ENCODE results near the gene CDYL.

Gene CDYL

DNA sequence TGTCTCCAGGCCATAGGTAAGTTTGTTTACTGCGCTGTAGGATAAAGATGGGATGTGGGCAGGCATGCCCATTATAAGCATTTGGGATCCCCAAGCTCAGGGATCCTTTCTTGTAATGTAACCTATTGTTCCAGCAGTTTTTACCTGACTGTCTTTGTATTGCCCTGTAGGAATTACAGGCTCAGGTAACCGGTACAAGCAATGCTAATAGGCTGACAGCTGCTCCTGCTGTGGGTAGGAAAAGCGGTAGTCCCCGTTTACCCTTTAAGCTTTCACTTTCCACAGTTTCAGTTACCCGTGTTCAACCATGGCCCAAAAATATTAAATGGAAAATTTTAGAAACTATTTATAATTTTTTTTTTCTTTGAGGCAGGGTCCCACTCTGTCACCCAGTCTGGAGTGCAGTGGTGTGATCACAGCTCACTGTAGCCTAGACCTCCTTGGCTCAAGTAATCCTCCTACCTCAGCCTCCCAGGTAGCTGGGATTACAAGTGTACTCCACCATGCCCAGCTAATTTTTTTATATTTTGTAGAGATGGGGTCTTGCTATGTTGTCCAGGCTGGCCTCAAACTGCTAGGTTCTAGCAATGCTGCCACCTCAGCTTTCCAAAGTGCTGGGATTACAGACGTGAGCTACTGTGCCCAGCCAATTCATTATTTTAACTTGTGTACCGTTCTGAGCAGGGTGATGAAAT, 108.6 kb downstream of the CDYL start:
- no peak for DNase-seq (ENCODE audit: low spot score)

GRCh38 chr6:4885341-4885933, 109.2 kb downstream of the CDYL start:
- no peak for DNase-seq (ENCODE audit: low spot score)

DNA sequence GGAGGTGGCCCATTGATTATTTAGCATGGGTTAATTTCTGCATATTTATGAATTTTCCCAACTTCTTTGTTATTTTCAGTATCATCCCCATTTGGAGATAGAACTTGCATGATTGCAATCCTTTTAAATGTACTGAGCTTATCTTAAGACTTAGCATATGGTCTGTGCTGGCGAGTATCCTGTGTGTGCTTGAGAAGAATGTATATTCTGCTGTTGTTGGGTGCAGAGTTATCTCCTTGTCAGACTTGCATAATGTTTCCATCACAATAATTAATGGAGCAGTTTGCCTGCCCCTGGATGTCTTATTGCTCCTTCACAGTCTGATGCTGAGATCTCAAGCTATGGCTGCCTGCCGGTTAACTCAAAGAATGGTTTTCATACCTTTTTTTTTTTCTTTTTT, 112.6 kb downstream of the CDYL start:
- DNase-seq (ENCODE audit: low spot score) = no peak

- no peak for DNase-seq (ENCODE audit: low spot score)
Observed at GRCh38 chr6:4889701-4890100, 113.5 kb downstream of the CDYL start.

DNA sequence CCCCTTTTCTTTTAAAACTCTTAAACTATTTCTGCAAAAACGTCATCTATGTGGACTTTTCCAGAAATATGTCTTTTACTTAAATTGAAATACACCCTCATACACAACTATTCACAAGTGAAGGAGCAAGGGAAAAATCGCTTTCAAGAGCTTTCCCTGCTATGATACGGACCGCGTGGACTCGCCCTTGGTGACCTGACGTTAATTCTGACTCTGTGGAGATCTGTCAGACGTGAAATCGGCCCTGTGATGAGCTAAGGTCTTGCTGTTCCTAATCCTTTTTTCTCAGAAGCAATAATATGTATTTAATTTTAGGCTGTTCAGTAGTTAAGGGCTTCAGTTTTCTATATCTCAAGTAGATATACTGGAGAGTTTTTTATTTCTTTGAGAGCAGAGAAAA, 114.0 kb downstream of the CDYL start:
- DNase-seq (ENCODE audit: low spot score) = no peak

DNA sequence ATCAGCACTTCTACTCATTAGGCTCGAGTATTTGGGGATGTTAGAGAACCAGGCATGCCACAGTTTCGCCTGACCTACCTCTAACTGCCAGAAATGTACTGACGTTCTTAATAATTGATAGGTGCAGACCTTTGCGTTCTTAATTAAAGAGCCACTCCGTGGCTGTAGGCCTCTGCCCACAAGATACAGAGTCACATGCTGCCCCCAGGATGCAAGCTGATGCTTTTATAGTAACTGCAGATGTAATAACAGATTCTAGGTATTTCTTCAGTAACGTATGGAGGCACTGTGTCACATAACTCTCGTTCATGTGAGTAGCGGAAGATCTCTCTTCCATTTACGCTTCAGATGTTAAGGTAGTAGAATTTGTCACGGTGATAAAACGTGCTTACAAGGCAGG, 114.4 kb downstream of the CDYL start:
- no peak for DNase-seq (ENCODE audit: low spot score)

GRCh38 chr6:4891141-4891540, 114.9 kb downstream of the CDYL start:
- DNase-seq (ENCODE audit: low spot score) = no peak

DNA sequence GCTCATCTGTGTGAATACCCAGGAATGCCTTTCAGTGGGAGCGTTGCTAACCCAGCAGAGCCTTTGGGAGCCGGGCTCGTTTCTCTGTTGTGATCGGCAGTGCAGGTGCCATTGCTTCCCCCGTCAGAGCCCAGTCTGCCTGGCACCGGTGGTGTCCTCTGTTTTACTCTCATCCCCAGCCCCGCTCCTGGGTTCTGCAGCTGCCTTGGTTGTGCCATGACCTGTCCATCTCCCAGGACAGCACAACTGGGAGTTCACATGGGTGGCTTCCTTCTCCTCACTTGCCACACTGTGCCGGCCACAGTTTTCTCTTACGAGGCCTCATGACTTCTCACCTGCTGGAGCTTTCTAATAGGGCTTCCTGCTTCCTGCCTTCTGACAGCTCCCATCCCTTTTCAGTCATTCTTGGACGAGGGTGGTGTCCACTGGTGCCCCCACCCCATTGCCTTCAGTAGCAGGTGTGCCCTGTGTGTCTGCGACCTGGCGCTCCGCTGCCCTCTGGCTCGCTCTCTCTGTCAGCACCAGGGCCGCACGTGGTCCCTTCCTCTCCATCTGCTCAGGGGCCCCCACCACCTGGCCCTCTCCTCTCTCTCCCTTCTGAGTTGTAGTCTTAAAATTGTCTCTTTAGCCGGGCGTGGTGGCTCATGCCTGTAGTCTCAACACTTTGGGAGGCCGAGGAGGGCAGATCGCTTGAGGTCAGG, 116.7 kb downstream of the CDYL start:
- DNase-seq (ENCODE audit: low spot score) = no peak

DNA sequence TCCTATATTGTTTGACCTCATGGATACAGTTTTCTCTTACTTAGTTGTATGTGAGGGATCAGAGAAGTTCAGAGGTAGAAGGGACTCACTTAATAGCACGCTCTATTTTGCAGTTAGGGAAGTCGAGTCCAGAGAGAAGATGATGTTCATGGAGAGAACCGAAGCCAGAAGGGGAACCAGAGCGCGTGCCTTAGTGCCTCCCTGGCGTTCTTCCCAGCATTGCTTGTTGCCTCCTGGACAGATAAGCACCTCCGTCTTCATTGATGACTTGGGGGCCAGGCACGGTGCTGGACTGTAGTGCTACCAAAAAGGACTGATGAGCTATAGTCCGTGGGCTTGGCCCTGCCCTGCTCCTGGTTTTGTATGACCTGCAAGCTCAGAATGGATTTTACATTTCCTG, 117.8 kb downstream of the CDYL start:
- DNase-seq (ENCODE audit: low spot score) = no peak

- no peak for DNase-seq (ENCODE audit: low spot score)
Observed at GRCh38 chr6:4895971-4896370, 119.8 kb downstream of the CDYL start.

DNA sequence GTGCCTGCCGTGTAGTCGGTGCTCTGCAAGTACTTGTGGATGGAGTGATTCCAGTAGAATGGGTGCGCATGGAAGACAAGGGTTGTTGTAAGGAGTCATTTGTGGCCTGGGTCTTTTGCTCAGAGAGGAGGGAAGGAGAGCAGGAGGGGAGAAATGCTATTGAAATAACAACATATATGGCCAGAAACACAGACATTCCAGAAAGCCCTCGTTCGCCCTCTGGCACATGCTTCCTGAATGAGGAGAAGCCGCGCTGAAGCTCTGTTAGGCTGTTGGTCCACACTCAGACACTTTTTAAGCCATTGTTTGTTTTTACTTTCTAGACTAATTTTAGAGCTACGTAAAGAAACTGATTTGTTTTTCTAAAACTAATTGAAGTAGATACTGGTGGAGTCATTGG, 120.2 kb downstream of the CDYL start:
- DNase-seq (ENCODE audit: low spot score) = no peak

DNA sequence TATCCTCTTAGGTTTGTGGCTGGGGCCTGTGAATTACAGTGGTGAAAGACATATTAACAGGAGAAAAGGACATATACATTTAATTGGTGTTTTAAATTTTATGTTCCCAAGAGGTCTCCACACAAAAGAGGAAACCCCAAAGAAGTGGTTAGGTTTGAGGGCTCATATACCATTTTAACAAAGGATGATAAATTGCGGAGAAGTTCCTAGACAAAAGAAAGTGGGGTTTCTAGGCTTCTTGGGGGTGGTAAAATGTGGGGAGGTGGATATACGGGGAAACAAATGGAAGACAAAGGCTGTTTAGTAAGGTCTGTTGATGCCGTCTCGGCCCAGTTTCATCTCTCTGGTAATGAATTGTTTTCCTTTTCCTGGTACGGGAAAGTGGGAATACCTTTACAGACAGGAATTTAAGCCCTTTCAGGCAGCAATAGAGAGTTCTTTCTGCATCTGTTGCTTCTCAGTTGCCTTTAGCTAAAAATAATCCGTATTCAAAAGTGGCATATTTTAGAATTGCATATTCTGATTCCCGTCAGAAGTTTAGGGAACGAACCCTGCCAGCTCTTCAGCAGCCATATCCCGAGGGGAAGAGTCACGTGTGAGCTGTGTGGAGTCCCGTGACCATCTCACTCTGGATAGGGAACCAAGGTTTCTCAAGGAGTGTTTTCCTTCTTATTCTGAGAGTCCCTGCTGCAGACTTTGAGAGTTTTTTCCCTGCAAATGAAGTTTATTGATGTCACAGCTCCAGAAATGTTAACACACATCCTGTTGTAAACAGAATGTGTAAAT, 123.2 kb downstream of the CDYL start:
- no peak for DNase-seq (ENCODE audit: low spot score)

DNA sequence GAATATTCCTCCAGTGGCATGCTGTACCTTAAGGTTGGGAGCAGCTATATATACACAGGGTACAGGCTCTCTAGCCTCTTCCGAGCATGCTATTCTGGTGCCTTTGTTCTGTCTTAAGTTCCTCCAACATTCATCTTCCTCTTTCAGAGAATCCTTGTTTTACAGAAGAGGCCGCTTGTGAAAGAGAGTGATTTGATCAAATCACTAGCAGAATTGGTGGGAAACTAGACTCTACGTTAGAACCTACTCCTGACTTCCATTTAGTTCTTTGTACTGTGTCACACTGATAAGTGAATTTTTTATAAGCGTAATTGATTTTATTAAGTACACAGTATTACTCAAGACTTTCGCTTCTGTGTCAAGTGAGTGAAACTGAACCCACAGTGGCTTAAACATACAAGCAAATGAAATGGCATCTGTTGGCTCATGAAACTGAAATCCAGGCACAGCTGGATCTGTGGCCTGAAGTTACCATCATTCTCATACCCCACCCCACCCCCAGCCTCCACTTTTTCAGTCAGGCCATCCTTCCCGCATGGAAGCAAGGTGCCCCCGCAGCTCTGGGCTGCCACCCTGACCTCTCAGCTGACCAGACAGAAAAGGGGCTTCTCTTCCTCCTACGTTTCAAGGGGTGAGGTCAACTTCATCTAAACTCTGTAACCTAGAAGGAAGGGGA, 125.3 kb downstream of the CDYL start:
- no peak for DNase-seq (ENCODE audit: low spot score)

DNA sequence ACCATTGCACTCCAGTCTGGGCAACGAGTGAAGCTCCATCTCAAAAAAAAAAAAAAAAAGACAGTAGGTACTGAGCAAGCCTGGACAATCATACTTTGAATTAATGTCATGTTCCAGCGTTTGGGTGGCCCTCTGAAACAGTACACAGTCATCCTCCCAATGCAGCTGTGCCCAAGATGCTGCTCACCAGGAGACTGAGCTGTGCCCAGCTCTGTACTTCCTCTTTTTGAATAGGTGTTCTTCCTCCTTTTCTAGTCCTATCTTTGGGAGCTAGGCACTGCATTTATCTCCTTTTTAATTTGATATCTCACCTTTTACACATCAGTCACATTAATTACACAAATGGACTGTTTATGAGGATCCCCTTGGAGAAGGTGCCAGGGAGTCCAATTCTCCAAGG, 126.2 kb downstream of the CDYL start:
- DNase-seq (ENCODE audit: low spot score) = no peak

DNA sequence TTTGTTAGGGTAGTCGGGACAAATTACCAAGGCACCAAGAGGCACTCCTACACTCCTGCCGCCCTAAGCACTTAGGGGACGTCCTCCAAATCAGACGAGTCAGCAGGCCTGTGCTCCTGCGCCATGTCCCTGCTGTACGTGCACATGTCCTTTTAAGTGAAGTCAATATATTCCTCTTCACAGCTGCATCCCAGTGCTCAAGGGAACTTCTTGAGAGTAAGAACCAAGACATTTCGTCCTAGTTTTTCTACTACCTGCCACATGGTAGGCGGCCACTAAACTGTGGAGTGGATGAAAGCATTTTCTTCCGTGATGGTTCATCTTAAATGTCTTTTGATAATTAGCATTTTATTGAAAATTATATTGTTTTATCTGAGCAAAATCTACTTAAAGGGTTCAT, 126.9 kb downstream of the CDYL start:
- no peak for DNase-seq (ENCODE audit: low spot score)

DNA sequence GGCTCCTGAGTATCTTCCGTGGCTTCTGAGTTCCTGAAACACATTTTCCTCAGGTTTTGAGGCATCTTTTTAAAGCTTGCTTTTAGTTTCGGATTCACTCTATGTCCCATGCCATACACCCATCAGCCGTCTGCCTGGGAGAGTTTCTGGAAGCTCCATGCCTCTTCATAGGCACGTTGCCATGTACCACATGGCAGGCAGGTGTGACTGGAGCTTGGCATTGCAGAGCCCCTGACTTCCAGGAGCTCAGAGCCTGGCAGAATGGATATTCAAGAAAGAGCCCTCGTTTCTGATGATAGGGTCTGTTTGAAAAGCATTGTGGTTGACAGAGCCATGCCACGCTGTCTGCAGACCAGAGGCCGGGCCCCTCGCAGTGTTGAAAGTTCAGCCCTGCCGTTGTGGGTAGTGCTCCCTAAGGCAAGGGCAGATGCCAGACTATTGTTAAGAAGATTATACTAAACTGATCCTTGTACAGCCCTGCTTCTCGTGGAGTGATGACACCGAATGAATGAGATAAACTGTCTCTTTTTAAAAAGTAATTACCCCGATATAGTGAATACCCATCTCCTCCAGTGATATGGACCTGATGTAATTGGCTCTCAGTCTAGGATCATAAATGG, 127.7 kb downstream of the CDYL start:
- no peak for DNase-seq (ENCODE audit: low spot score)

DNA sequence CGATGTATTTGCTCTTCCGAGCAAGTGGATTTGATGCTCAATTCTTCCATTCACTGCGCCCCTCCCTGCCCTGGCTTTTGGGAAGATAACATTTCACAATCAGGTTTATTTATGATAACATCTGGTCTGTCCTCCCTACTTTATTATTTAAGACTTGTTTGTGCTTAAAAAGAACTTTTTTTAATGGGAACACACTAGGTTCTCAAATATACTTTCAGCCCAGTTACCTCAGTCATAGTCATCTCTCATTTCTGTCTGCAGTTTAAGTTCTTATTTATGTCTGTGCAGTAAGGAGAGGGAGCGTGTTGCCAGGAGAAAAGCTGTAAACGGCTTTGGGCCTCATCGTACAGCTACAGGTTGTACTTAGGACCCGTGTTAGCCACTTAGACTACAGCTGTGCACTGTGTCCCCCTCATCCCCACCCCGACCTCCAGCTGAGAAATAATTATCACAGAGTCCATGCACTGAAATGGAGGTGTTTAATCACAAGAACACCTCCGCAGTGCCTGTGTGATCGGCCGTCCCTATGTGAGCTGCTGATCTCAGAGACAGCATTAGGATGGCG, 128.3 kb downstream of the CDYL start:
- DNase-seq (ENCODE audit: low spot score) = no peak

DNA sequence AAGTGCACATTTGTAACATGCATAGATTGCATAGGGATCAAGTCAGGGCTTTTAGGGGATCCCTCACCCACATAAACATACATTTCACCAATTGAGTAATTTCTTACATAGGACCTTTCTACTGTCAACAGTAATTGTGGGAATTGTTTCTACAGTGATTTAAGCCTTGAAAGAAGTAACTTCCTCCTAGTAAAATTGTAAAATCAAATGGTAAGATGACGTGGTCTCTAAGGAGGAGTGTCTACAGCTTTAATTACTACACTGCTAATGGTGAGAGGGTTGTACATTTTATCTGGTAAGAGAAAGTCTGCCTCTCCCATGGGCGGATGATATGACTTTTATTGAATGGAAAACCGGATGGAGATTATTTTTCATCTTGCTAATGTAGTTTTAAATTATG, 129.6 kb downstream of the CDYL start:
- DNase-seq (ENCODE audit: low spot score) = no peak

- no peak for DNase-seq (ENCODE audit: low spot score)
Observed at GRCh38 chr6:4906293-4907276, 130.4 kb downstream of the CDYL start.

GRCh38 chr6:4907602-4908001, 131.4 kb downstream of the CDYL start:
- no peak for DNase-seq (ENCODE audit: low spot score)
